HEK293 (cell line): ENCODE measurements around the gene PRSS53.

Experiments
- ZNF132 ChIP-seq: fragments of 450-650 bp; formaldehyde crosslinking; IDR thresholded peaks from 2 replicates; pipeline ENCODE4 v1.5.1; 2017; ENCODE audit warnings: missing biosample characterization, missing genetic modification characterization, borderline replicate concordance
- ZNF335 ChIP-seq: fragments of 450-650 bp; formaldehyde crosslinking; conservative IDR thresholded peaks from 2 replicates; pipeline ENCODE4 v1.5.1; 2016; ENCODE audit warnings: missing biosample characterization, missing genetic modification characterization

DNA sequence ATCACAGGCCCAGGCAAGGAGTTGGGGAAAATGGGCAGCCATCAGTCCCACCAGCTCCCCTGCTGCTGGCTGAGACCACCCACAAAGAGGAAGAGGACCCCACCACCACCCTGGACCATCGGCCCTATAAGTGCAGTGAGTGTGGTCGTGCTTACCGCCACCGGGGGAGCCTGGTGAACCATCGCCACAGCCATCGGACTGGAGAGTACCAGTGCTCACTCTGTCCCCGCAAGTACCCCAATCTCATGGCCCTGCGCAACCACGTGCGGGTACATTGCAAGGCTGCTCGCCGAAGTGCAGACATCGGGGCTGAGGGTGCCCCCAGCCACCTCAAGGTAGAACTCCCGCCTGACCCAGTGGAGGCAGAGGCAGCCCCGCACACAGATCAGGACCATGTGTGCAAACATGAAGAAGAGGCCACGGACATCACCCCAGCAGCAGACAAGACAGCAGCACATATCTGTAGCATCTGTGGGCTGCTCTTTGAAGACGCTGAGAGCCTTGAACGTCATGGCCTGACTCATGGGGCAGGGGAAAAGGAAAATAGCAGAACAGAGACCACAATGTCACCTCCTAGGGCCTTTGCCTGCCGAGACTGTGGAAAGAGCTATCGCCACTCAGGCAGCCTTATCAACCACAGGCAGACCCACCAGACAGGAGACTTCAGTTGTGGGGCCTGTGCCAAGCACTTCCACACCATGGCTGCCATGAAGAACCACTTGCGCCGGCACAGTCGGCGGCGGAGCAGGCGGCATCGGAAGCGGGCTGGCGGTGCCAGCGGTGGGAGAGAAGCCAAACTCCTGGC is 10.9 kb downstream of the PRSS53 start:
- TF ChIP-seq ZNF335 (tag by site-specific recombination) = no peak
- no peak for TF ChIP-seq ZNF132 (tag by site-specific recombination)
